Endothelial cell of umbilical vein (primary cell): ENCODE results near the gene RHCG. TPM values are rescaled to one million over a fixed set of nuclear protein-coding genes. Genes with fewer than 3 reads are reported as not detected.

Experiments
- BruUV-seq: library from RNA; stranded (reverse); fragments of 400-500 nt; replicated peaks from 2 replicates; lab custom pipeline; 2021; lab: Mats Ljungman, UMichigan
- CTCF ChIA-PET: fragments of 300-600, 350-600 bp; sonication (Branson Sonifier 250); formaldehyde crosslinking; loops from one replicate; lab custom pipeline; 2021; ENCODE audit warnings: antibody characterized with exemption, inconsistent platforms; lab: Charles Lee
- POLR2A ChIA-PET: fragments of 300-600, 350-600 bp; sonication (Branson Sonifier 250); formaldehyde crosslinking; loops from one replicate; lab custom pipeline; 2021; ENCODE audit warnings: antibody characterized with exemption, inconsistent platforms; lab: Charles Lee
- DNase-seq: peaks from one replicate; pipeline ENCODE4 v3.0.0-alpha.2; 2011; ENCODE audit warnings: low read depth, low spot score
- FAIRE-seq: peaks from 2 replicates; lab custom pipeline; 2011; peaks lifted over from hg19 to GRCh38; lab: Jason Lieb, UNC
- H2AFZ ChIP-seq: 2 replicates; pipeline ENCODE4 v1.6.0; 2012; ENCODE audit warnings: low read depth, low read length, control low read depth, inconsistent platforms
- H3K27ac ChIP-seq: 2 replicates; pipeline ENCODE4 v1.5.1; 2011; ENCODE audit warnings: low read depth, mild to moderate bottlenecking, control low read depth, low read length, moderate library complexity; ENCODE audit not compliant: insufficient read depth
- H3K27me3 ChIP-seq, 2 experiments: 2 replicates each; pipeline versions ENCODE4 v1.6.0 to v1.6.1; 2011; ENCODE audit warnings: low read length in 2 of 2, mixed read lengths in 1 of 2; ENCODE audit not compliant: control insufficient read depth in 2 of 2, insufficient read depth in 2 of 2
- H3K36me3 ChIP-seq, 2 experiments: 2 replicates in 1 of 2; 3 replicates in 1 of 2; pipeline ENCODE4 v1.5.1; 2011; ENCODE audit warnings: low read length in 2 of 2, mild to moderate bottlenecking in 1 of 2, moderate library complexity in 1 of 2; ENCODE audit not compliant: control insufficient read depth in 2 of 2, insufficient read depth in 2 of 2; ENCODE audit errors: extremely low read depth in 1 of 2
- H3K4me1 ChIP-seq: 3 replicates; pipeline ENCODE4 v1.5.1; 2011; ENCODE audit warnings: mild to moderate bottlenecking, low read length; ENCODE audit not compliant: control insufficient read depth, insufficient read depth; ENCODE audit errors: extremely low read depth
- H3K4me2 ChIP-seq: 2 replicates; pipeline ENCODE4 v1.6.1; 2011; ENCODE audit warnings: low read length, control low read depth, mixed read lengths; ENCODE audit not compliant: insufficient read depth
- H3K4me3 ChIP-seq, 3 experiments: fragments of 200-600 bp in 1 of 3; sonication (generic), shearing (Covaris generic) in 1 of 3; replicated peaks in 1 of 3; 2 replicates each; pipeline ENCODE4 v1.5.1; 2011 to 2016; ENCODE audit warnings: control low read depth in 3 of 3, low read length in 3 of 3, mild to moderate bottlenecking in 2 of 3, inconsistent platforms in 1 of 3, low read depth in 1 of 3, moderate library complexity in 1 of 3; ENCODE audit not compliant: insufficient read depth in 1 of 3
- H3K79me2 ChIP-seq: 2 replicates; pipeline ENCODE4 v1.6.0; 2012; ENCODE audit warnings: low read length, inconsistent platforms; ENCODE audit not compliant: control insufficient read depth, insufficient read depth
- H3K9ac ChIP-seq: replicated peaks from 2 replicates; pipeline ENCODE3; 2011; ENCODE audit warnings: low read length, control low read depth; ENCODE audit not compliant: insufficient read depth; ENCODE audit errors: extremely low read depth
- H3K9me1 ChIP-seq: replicated peaks from 3 replicates; pipeline ENCODE4 v1.6.0; 2011; ENCODE audit warnings: mild to moderate bottlenecking, low read length; ENCODE audit not compliant: control insufficient read depth, insufficient read depth; ENCODE audit errors: extremely low read depth
- H3K9me3 ChIP-seq: replicated peaks from 2 replicates; pipeline ENCODE4 v1.5.1; 2012; ENCODE audit warnings: low read length, inconsistent platforms; ENCODE audit not compliant: control insufficient read depth, insufficient read depth
- H4K20me1 ChIP-seq: replicated peaks from 2 replicates; pipeline ENCODE3; 2011; ENCODE audit warnings: mild to moderate bottlenecking, low read length; ENCODE audit not compliant: control insufficient read depth, insufficient read depth; ENCODE audit errors: extremely low read depth
- CTCF ChIP-seq, 2 donors: IDR thresholded peaks; 1 replicate in 1 of 2; 2 replicates in 1 of 2; pipeline ENCODE4 v1.5.1; 2011; ENCODE audit warnings: low read length in 2 of 2, mild to moderate bottlenecking in 2 of 2, moderate library complexity in 2 of 2, control low read depth in 1 of 2, inconsistent platforms in 1 of 2, low read depth in 1 of 2; ENCODE audit not compliant: insufficient read depth in 1 of 2; ENCODE audit errors: extremely low read depth in 1 of 2
- EZH2 ChIP-seq: IDR thresholded peaks from 2 replicates; pipeline ENCODE4 v1.6.1; 2012; ENCODE audit warnings: borderline replicate concordance, low read depth, mild to moderate bottlenecking, moderate library complexity, low read length, inconsistent platforms; ENCODE audit not compliant: severe bottlenecking
- FOS ChIP-seq: IDR thresholded peaks from 2 replicates; pipeline ENCODE4 v1.6.1; 2011; ENCODE audit warnings: mild to moderate bottlenecking, low read length, moderate library complexity, borderline replicate concordance; ENCODE audit not compliant: insufficient read depth
- GATA2 ChIP-seq: IDR thresholded peaks from 2 replicates; pipeline ENCODE4 v1.7.0; 2011; ENCODE audit warnings: low read depth, mild to moderate bottlenecking, moderate library complexity, mixed read lengths, low read length; ENCODE audit not compliant: insufficient read length, insufficient read depth
- JUN ChIP-seq: IDR thresholded peaks from 2 replicates; pipeline ENCODE4 v1.6.1; 2011; ENCODE audit warnings: borderline replicate concordance, low read depth; ENCODE audit not compliant: insufficient read length, insufficient read depth
- MAX ChIP-seq: IDR thresholded peaks from 2 replicates; pipeline ENCODE4 v1.6.1; 2011; ENCODE audit not compliant: insufficient read depth, insufficient read length
- MYC ChIP-seq: IDR thresholded peaks from one replicate; pipeline ENCODE4 v1.6.1; 2011; ENCODE audit warnings: mild to moderate bottlenecking, low read depth, low read length
- POLR2A ChIP-seq: IDR thresholded peaks from 2 replicates; pipeline ENCODE4 v1.6.1; 2012; ENCODE audit warnings: low read depth, mild to moderate bottlenecking, control low read depth, low read length
- POLR2AphosphoS5 ChIP-seq: IDR thresholded peaks from 2 replicates; pipeline ENCODE4 v1.6.1; 2012; ENCODE audit warnings: low read depth, mild to moderate bottlenecking, control low read depth, low read length, moderate library complexity; ENCODE audit not compliant: insufficient read depth
- dilution Hi-C: fragments of 300-500 bp; cut with MboI; formaldehyde crosslinking; loops from one replicate; pipeline ENCODE4 v1.15.0; 2019; ENCODE audit warnings: low sequenced_read_pairs; ENCODE audit not compliant: extremely low pct_ligation_motif_present
- intact Hi-C: fragments of 100-400 bp; cut with micrococcal nuclease; formaldehyde crosslinking; loops from one replicate; pipeline ENCODE4 v1.10.0; 2022
- polyA plus RNA-seq, 4 experiments: library from polyadenylated mRNA; depleted of rRNA in 3 of 4; stranded (reverse) in 3 of 4; unstranded in 1 of 4; fragments of >200 nt; gene quantifications; 2 replicates each; pipeline versions ENCODE4 v1.2.1 to v1.2.3, GENCODE V29; 2011 to 2012; ENCODE audit warnings: missing spikeins in 1 of 4
- total RNA-seq: library from RNA; stranded (reverse); gene quantifications from 2 replicates; pipeline ENCODE4 v1.2.3, GENCODE V29; 2021

The RHCG gene
- total and polyA plus RNA-seq, 2 donors (not counting 3 experiments of a cell fraction or from before 2014, with no cell fraction given), result not detected

- ChIA-PET CTCF (no interaction called here), POLR2A (no interaction called here)
- BruUV-seq, result no TSS peak
- Histone ChIP-seq H3K4me1 (no peaks in the 10 kb centered on the region), H3K9me1 (no peaks in the 10 kb centered on the region), H2AFZ (no peak overlapping the region), H3K36me3 (no peaks in the 10 kb centered on the region), H3K9me3 (no peaks in the 10 kb centered on the region), H3K4me3 (no peak overlapping the region), H3K4me2 (no peak overlapping the region), H3K9ac (no peak overlapping the region), H3K27ac (no peak overlapping the region), H4K20me1 (no peaks in the 10 kb centered on the region), H3K79me2 (no peaks in the 10 kb centered on the region), H3K27me3 (peaks cover 2 to 4% of the 10 kb centered on the region in 2 experiments)
- TF ChIP-seq MAX, result no peak
- no peak for TF ChIP-seq EZH2
- no peak for TF ChIP-seq POLR2A
- TF ChIP-seq GATA2, result no peak
- no peak for TF ChIP-seq CTCF (IDR thresholded peaks at IDR 0.05; ENCODE audit: extremely low read depth in 1 of 2, insufficient read depth in 1 of 2, low read depth in 1 of 2, low read length in 2 of 2)
- TF ChIP-seq MYC, result no peak
- no peak for TF ChIP-seq FOS
- no peak for TF ChIP-seq JUN
- TF ChIP-seq POLR2AphosphoS5, result no peak
- dilution Hi-C loops, result no loop called here
- DNase-seq, result no peak
- intact Hi-C loops, result no loop called here
- no peak for FAIRE-seq
Measured at GRCh38 chr15:89528757-89529352, 32.5 kb upstream of the RHCG start.
